HG03066 (cell line): Measurements from ENCODE around the gene NES.

Source experiments
- ATAC-seq: cut with Tn5 transposase; IDR thresholded peaks from one replicate; pipeline ENCODE4 v1.9.1; 2021; ENCODE audit warnings: low read depth; ENCODE audit not compliant: unreplicated experiment

Gene NES

DNA sequence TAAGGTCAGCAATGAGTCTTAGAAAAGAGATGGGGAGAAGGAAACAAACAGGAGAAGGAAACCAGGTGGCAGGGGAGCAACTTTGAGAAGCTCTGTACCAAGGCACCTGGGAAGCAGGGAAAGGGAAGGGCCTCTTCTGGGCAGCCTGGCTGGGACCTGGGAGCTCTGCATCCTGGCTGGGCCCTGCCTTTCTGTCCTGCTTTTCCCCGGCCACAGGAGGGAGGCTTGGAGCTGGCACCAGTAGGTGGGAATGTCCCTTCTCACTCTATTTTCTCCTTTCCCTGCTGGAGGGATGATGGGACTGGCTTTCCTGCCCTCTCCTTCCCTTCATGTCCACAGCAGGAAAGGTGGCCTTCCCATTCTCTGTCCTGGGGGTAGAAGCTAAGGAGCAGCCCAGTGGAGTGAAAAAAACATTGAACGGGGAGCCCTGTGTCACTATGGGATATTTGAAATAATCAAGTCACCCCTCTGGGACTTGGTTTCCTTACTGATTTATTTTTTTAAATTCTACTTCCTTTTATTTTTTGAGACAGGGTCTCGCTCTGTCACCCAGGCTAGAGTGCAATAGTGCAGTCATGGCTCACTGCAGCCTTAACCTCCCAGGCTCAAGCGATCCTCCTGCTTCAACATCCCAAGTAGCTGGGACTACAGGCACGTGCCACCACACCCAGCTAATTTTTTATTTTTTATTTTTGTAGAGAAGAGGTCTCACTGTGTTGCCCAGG is 5.1 kb upstream of the NES start:
- ATAC-seq = no peak

DNA sequence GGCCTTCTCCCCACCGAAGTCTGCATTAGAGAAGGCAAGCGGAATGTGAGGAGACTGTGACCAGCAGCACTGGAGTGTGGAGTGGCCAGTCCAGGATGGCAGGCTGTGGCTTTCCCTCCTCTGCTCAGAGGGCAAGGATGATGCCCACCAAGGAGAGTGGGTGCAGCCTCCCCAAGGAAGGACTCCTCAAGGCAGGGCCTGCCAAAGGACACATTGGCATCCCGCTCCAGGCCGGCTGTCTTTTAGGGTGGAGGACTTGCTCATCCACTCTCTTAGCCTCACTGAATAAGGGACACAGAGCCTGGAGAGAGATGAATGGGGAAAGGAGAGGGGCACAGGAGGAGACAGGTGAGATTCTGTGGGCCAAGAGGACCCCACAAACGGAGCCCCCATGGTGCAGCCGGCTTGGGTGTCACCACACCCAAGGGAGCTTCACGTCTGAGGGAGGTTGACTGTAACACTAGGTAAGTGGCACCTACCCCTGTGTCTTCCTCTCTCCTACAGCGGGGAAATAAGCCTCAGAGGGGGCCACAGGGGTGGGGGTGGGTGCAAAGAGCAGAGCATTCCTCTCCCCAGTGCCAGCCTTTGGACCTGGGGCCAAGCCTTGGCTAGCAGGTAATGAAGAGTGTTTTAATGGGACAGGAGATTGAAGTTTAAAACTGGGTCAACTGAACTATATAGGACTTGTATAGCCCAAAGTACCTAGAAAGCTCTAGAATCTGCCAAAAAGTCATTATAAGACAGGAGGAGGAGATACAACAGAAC is 4.2 kb upstream of the NES start:
- no peak for ATAC-seq

DNA sequence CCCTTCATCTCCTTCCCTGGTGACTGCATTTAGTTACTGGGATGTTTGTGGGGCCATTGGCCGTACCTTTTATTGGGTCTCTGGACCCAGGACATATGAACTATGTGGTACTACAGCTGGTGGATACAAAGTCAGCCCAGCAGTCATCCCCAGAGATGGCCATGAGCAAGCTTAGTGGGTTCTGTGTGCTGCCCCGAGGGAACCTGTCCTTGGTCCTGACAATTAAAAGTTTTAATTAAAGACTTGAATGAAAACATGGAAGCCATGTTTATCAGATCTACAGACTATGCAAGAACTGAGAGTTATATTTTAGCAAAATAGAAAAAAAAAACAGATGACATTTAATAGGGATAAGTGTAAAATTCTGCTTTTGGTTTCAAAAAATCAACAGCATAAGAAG is 2.8 kb upstream of the NES start:
- no peak for ATAC-seq

DNA sequence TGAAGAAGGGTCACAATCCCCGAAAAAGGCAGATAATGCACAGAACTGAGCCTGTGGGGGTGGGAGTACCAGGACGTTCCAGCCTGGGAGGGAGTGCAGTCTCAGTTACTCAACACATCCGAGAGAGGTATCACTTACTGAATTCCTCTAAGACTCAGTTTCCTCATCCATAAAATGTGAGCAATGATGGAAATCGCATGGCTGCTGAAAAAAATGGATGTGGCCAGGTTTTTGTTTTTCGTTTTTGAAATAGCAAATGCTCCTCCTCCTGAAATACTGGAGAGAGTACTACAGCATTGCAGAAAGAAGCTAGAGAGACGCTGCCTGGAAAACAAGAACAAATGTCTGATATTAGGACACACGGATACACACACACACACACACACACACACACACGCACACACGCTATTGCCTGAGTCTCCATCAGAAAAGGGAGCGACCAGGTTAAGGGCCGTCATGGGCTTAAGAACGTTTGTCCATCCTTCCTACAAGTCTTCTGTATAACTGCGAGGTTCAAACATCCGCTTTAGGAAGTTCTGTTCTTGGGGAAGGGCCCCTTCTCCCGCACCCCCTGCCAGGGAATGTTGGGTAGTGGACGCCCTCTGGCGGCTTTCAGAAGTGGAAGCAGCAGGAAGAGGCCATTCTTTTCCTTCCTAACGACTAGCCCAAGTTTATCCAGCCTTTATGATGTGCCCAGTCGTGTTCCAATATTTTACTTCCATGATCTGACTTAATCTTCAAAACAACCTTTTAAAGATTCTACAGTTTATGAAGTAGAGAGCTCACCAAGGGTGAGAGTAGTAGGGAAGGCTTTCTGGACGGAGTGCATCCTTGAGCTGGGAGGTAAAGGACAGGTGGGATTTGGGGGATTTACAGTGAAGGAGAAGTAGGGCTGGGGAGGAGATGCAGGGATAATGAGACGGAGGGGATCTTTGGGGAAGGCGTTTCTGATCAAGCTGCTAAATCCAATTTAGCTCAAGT is 699 bp upstream of the NES start:
- no peak for ATAC-seq

GRCh38 chr1:156676114-156676819 is 940 bp downstream of the NES start:
- ATAC-seq = no peak

DNA sequence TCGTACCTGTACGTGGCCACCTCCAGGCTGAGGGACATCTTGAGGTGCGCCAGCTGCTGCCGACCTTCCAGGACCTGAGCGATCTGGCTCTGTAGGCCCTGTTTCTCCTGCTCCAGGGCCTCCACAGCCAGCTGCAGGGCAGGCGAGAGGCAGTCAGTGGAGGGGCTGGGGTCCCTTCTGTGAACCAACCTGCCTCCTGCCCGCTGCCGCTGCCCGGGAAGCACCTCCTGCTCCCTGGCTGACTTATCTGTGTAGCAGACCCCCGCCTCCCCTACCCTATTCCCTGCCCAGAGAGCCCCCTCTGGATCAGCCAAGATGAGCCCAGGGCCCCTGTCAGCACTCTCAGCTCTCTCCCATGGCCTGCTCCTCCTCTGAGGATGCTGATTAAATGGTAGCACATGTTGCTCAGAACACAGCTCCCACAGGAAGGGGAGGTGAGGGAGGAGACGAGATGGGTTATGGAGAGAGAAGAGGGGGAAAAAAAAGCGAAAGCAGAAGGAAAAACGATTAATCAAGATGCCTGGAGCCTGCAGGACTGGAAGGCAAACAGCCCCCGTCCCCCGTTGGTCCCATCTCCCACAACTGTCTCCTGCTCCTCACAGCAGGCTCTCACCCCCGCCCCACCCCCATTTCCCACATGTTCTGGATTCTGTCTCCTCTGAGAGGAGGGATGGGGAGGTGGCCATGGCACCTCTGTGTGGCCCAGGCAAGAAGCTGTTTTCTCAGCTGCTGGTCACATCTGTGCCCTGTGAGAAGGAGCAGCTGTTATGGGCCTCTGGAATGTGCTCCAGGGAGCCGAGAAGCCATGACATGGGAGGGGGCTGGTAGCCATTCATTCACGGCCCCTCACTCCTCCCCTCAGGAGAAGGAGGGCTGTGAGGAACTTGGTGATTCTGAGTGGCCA is 1.7 kb downstream of the NES start:
- ATAC-seq = no peak

DNA sequence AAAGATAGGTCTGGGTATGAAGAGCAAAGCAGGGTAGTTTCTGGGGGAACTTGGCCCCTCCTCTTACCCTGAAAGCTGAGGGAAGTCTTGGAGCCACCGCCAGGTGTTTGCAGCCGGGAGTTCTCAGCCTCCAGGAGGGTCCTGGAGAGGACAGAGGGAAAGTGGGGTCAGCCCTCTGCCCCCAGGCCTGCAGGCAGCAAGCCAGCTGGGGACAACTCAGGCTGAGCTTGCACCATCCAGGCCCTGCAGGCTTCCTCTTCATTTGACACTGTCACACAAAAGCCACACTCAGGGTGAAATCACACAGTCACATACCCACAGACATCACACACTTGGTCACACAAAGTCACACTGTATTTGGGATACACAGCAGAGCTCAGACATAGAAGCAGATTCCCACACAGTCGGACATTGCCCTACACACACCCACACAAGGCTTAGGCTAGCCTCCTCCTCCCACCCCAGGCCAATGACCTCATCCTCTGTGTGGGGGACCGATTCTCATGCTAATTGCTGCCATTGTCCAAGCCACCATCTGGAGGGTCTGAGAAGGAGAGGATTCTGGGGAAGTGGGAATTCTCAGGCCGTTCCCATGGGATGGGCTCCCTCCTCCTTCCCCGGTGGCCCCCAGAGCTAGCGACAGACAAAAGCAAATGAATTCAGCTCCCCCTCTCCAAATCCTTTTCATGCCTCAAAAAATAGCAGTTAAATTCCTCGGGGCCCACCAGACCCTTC is 3.7 kb downstream of the NES start:
- no peak for ATAC-seq

- no peak for ATAC-seq
These were observed 5.4 kb downstream of the NES start for GRCh38 chr1:156671804-156672203.

- no peak for ATAC-seq
These were observed 6.4 kb downstream of the NES start for GRCh38 chr1:156670791-156671190.

DNA sequence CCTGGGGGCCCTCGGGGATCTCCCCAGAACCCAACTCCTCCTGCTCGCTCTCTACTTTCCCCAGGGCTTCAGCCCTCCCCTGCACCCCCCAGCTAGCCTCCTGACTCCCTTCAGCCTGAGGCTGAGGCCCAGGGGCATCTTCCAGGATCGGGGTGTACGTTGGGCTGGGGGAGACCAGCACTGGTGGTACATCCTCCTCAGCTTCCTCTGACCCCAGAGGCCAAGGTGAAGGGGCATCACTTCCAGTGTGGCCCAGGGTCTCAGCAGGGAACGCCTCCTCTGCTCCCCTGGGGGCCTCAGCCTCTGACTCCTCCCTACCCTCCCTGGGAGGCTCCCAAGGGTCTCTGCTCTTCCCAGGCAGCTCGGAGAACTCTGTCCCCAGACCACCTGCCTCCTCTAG is 6.8 kb downstream of the NES start:
- ATAC-seq = no peak

GRCh38 chr1:156669794-156670193 is 7.4 kb downstream of the NES start:
- no peak for ATAC-seq

GRCh38 chr1:156668801-156669637 is 8.2 kb downstream of the NES start:
- ATAC-seq = no peak

- no peak for ATAC-seq
These were observed 9.1 kb downstream of the NES start for GRCh38 chr1:156667968-156668709.

GRCh38 chr1:156667610-156667967 is 9.6 kb downstream of the NES start:
- no peak for ATAC-seq

GRCh38 chr1:156666862-156667609 is 10.2 kb downstream of the NES start:
- no peak for ATAC-seq

GRCh38 chr1:156665539-156665938 is 11.7 kb downstream of the NES start:
- ATAC-seq = no peak
